ENCODE measurements around the gene ZEB1.

DNA sequence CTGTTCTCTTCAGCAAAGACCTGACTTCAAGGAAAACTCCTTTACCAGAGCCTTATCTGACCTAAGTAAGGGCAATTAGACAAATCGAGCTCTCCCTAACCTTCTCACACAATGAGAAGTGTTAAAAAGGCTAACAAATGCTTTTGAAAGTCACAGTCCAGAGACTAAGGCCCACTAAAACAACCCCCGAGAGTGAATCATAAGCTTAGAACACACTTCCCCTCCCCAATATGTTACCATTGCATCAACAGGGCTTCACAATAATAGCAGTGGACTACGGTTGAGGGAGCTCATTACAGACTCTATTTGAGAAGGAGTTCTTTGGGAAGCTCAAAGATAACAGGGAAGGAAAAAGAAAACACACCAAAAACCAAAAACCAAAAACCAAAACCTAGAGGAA is 28.6 kb upstream of the ZEB1 start:
- TF ChIP-seq, protein P1, sequence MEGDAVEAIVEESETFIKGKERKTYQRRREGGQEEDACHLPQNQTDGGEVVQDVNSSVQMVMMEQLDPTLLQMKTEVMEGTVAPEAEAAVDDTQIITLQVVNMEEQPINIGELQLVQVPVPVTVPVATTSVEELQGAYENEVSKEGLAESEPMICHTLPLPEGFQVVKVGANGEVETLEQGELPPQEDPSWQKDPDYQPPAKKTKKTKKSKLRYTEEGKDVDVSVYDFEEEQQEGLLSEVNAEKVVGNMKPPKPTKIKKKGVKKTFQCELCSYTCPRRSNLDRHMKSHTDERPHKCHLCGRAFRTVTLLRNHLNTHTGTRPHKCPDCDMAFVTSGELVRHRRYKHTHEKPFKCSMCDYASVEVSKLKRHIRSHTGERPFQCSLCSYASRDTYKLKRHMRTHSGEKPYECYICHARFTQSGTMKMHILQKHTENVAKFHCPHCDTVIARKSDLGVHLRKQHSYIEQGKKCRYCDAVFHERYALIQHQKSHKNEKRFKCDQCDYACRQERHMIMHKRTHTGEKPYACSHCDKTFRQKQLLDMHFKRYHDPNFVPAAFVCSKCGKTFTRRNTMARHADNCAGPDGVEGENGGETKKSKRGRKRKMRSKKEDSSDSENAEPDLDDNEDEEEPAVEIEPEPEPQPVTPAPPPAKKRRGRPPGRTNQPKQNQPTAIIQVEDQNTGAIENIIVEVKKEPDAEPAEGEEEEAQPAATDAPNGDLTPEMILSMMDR (IDR thresholded peaks at IDR 0.05) = no peak
- no peak for TF ChIP-seq POLR2A (IDR thresholded peaks at IDR 0.05)

Measured in vagina (tissue), 2 donors.